HepG2 (cell line): Measurements from ENCODE around the gene DHX8. TPM values are rescaled to one million over a fixed set of nuclear protein-coding genes. Genes with fewer than 3 reads are reported as not detected.

Experiments used
- ARID5B ChIP-seq: IDR thresholded peaks from 2 replicates; pipeline ENCODE4 v1.4.0; 2020; ENCODE audit warnings: mild to moderate bottlenecking, missing genetic modification reagents
- ARNT ChIP-seq: fragments of 450-650 bp; IDR thresholded peaks from 2 replicates; pipeline ENCODE4 v1.6.1; 2017
- FIP1L1 ChIP-seq: fragments of 200-400 bp; formaldehyde crosslinking; IDR thresholded peaks from 2 replicates; pipeline ENCODE4 v1.6.1; 2018; ENCODE audit warnings: low read depth, mild to moderate bottlenecking, low read length, moderate library complexity, borderline replicate concordance; ENCODE audit not compliant: insufficient read depth
- FOSL1 ChIP-seq: sonication (generic); formaldehyde crosslinking; IDR thresholded peaks from 2 replicates; pipeline ENCODE4 v1.9.0; 2021; ENCODE audit warnings: missing genetic modification reagents, borderline replicate concordance
- HNF4A ChIP-seq: sonication (generic); formaldehyde crosslinking; IDR thresholded peaks from 2 replicates; pipeline ENCODE4 v1.4.0; 2020; ENCODE audit warnings: missing genetic modification reagents
- HOXD1 ChIP-seq: sonication (generic); formaldehyde crosslinking; IDR thresholded peaks from 2 replicates; pipeline ENCODE4 v1.5.0; 2020; ENCODE audit warnings: missing genetic modification reagents
- ISL2 ChIP-seq: sonication (generic); formaldehyde crosslinking; IDR thresholded peaks from 2 replicates; pipeline ENCODE4 v1.5.0; 2020; ENCODE audit warnings: missing genetic modification reagents
- MIER3 ChIP-seq: IDR thresholded peaks from 2 replicates; pipeline ENCODE4 v1.6.1; 2016; ENCODE audit warnings: missing compliant biosample characterization, borderline replicate concordance
- PCBP2 ChIP-seq: fragments of 200-400 bp; formaldehyde crosslinking; optimal IDR thresholded peaks from 2 replicates; pipeline ENCODE3; 2018; ENCODE audit warnings: low read length, low read depth; ENCODE audit not compliant: poor library complexity, severe bottlenecking
- POLR2A ChIP-seq, 2 experiments: IDR thresholded peaks; 2 replicates each; pipeline ENCODE4 v1.6.1; 2011; ENCODE audit warnings: low read depth in 2 of 2, low read length in 2 of 2, mild to moderate bottlenecking in 1 of 2, moderate library complexity in 1 of 2; ENCODE audit not compliant: insufficient read depth in 1 of 2
- SP5 ChIP-seq: IDR thresholded peaks from 2 replicates; pipeline ENCODE4 v1.6.1; 2016; ENCODE audit warnings: low read depth, borderline replicate concordance
- STAG1 ChIP-seq: sonication (generic); formaldehyde crosslinking; IDR thresholded peaks from 2 replicates; pipeline ENCODE4 v1.4.0; 2020; ENCODE audit warnings: missing genetic modification reagents
- ZBTB38 ChIP-seq: sonication (generic); formaldehyde crosslinking; IDR thresholded peaks from 2 replicates; pipeline ENCODE4 v1.5.1; 2020; ENCODE audit warnings: mild to moderate bottlenecking, missing genetic modification reagents
- ZFY ChIP-seq: sonication (generic); formaldehyde crosslinking; IDR thresholded peaks from 2 replicates; pipeline ENCODE4 v1.4.0; 2020; ENCODE audit warnings: missing genetic modification reagents
- ZNF224 ChIP-seq: sonication (generic); formaldehyde crosslinking; IDR thresholded peaks from 2 replicates; pipeline ENCODE4 v1.5.0; 2020; ENCODE audit warnings: mild to moderate bottlenecking, missing genetic modification reagents
- ZNF24 ChIP-seq: fragments of 450-650 bp; IDR thresholded peaks from 2 replicates; pipeline ENCODE4 v1.6.1; 2017; ENCODE audit warnings: antibody characterized with exemption, mild to moderate bottlenecking
- ZNF549 ChIP-seq: sonication (generic); formaldehyde crosslinking; IDR thresholded peaks from 2 replicates; pipeline ENCODE4 v1.5.0; 2020; ENCODE audit warnings: missing genetic modification reagents
- ZNF609 ChIP-seq: sonication (generic); formaldehyde crosslinking; IDR thresholded peaks from 2 replicates; pipeline ENCODE4 v1.4.0; 2020; ENCODE audit warnings: mild to moderate bottlenecking, missing genetic modification reagents, borderline replicate concordance
- ZNF878 ChIP-seq: sonication (generic); formaldehyde crosslinking; IDR thresholded peaks from 2 replicates; pipeline ENCODE4 v1.8.1; 2023; ENCODE audit warnings: mild to moderate bottlenecking, missing genetic modification reagents, moderate library complexity
- polyA plus RNA-seq, 8 experiments: library from polyadenylated mRNA; depleted of rRNA in 3 of 8; stranded (reverse) in 7 of 8; unstranded in 1 of 8; fragments of >200 nt; fragmentation: Illumina TruSeq in 4 of 8; extraction: Trizol in 4 of 8; gene quantifications; 2 replicates each; pipeline versions ENCODE4 v1.2.1 to v1.2.3, GENCODE V29; 2011 to 2016; ENCODE audit warnings: low read depth in 4 of 8, missing spikeins in 1 of 8, mixed read lengths in 1 of 8; ENCODE audit not compliant: insufficient read depth in 1 of 8
- total RNA-seq, 5 experiments: library from RNA; depleted of rRNA; stranded (reverse); fragments of >200 nt; fragmentation: Illumina TruSeq; extraction: Trizol; gene quantifications; 2 replicates each; pipeline ENCODE4 v1.2.3, GENCODE V29; 2016; ENCODE audit warnings: low read depth in 1 of 5
- TF ChIP-seq, protein P1 (sequence below): IDR thresholded peaks from 2 replicates; pipeline ENCODE4 v1.6.1; 2016; ENCODE audit warnings: mild to moderate bottlenecking, missing biosample characterization, missing genetic modification reagents
- TF ChIP-seq, protein P2 (sequence below): IDR thresholded peaks from 2 replicates; pipeline ENCODE4 v1.6.1; 2016; ENCODE audit warnings: low read depth

DHX8 gene
- total and polyA plus RNA-seq, 2 of the 13 experiments (the other 11 are each of a cell fraction or from before 2014, with no cell fraction given): 24.8 to 48.9 TPM

DNA sequence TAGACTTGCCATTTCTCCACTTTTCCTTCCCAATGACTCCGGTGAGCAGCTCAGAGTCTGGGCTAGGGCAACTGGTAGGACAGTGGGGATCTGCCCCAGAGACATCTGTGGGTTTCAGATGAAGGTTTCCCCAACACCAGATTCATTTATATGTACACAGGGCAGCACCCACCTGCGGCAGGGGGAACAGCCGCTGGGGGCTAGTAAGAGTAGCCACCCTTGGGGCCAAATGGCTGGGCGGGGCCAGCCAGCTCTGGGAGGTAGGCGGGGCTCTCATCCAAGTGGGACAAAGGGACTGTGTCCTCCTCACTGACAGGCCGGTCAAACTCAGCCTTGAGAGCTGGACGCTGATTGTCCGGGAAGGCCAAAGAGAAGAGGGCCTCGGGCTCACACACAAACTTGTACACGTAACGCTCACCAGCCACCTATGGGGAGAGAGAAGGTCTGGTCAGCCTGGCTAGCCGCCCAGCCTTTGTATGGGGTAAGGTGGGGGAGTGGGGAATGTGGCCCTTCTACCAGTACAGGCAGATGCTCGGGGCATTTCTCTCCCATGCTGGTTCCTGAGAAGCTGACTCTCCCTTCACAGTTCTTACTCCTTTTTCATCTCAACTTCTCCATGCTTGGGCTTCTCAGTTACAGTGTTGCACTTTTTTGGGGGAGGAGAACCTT lies 44.7 kb downstream of the DHX8 start (continued):
- peak; percentile 52; the same call in 1 of the 2 replicates for TF ChIP-seq ZNF878
- TF ChIP-seq PCBP2: no peak
- TF ChIP-seq ZNF224: no peak
- no peak for TF ChIP-seq FOSL1
- TF ChIP-seq HOXD1 (CRISPR knock-in tag): peak; percentile 18; the same call in 1 of the 2 replicates
- peak; percentile 85; the same call in 1 of the 2 replicates for TF ChIP-seq SP5
- TF ChIP-seq ZNF549 (CRISPR knock-in tag): no peak
- TF ChIP-seq, protein P1, sequence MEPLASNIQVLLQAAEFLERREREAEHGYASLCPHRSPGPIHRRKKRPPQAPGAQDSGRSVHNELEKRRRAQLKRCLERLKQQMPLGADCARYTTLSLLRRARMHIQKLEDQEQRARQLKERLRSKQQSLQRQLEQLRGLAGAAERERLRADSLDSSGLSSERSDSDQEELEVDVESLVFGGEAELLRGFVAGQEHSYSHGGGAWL (CRISPR knock-in tag): no peak
- peak; percentile 61 to 70 for TF ChIP-seq POLR2A (IDR thresholded peaks at IDR 0.05; ENCODE audit: insufficient read depth in 1 of 2, low read depth in 2 of 2, low read length in 2 of 2)
- no peak for TF ChIP-seq ARNT
- peak; percentile 76 for TF ChIP-seq ARID5B
- TF ChIP-seq FIP1L1: peak; percentile 92; the same call in 1 of the 2 replicates
- TF ChIP-seq ZBTB38 (CRISPR knock-in tag): no peak
- peak; percentile 73 for TF ChIP-seq ZFY (CRISPR knock-in tag)
- TF ChIP-seq ISL2 (CRISPR knock-in tag): peak; percentile 51; the same call in 1 of the 2 replicates
- TF ChIP-seq MIER3: no peak
- peak; percentile 16; the same call in 1 of the 2 replicates for TF ChIP-seq STAG1 (CRISPR knock-in tag)
- TF ChIP-seq ZNF609 (CRISPR knock-in tag): peak; percentile 70; the same call in 1 of the 2 replicates
- no peak for TF ChIP-seq ZNF24
- peak; percentile 53 for TF ChIP-seq HNF4A (CRISPR knock-in tag)
- TF ChIP-seq, protein P2, sequence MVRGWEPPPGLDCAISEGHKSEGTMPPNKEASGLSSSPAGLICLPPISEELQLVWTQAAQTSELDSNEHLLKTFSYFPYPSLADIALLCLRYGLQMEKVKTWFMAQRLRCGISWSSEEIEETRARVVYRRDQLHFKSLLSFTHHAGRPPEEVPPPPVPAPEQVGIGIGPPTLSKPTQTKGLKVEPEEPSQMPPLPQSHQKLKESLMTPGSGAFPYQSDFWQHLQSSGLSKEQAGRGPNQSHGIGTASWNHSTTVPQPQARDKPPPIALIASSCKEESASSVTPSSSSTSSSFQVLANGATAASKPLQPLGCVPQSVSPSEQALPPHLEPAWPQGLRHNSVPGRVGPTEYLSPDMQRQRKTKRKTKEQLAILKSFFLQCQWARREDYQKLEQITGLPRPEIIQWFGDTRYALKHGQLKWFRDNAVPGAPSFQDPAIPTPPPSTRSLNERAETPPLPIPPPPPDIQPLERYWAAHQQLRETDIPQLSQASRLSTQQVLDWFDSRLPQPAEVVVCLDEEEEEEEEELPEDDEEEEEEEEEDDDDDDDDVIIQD (CRISPR knock-in tag): peak; percentile 77
